ENCODE data around the gene CDC34.

CDC34 gene

DNA sequence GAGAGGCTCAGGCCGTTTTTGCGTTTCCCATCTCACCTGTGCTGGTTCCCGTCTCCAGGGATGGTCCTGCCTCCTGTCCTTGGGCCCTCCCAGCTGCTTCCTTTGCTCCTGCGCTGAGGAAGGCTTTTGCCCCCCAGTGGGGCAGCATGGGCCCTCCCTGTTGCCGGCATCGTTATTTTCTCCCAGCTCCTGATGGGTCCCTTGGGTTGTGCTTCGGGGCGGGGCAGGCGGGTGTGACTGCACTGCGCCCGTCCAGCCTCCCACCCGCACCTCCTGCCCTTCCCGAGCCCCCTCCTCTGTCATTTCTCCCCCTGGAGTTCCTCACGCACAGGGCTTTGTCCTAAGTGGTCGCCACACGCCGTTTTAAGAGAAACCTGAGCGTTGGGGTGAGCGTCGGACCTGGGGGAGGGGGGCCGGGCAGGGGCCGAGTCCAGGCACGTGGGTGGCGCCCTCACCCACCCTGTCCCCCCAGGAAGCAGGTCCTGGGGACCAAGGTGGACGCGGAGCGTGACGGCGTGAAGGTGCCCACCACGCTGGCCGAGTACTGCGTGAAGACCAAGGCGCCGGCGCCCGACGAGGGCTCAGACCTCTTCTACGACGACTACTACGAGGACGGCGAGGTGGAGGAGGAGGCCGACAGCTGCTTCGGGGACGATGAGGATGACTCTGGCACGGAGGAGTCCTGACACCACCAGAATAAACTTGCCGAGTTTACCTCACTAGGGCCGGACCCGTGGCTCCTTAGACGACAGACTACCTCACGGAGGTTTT is 9.5 kb downstream of the CDC34 start:
- H3K4me1 Mint-ChIP-seq (ENCODE audit: low read depth): peaks cover 18% of the 10 kb centered on the region
- no peaks in the 10 kb centered on the region for H3K9me3 Mint-ChIP-seq (ENCODE audit: low read depth)
- H3K4me3 Mint-ChIP-seq: no peak overlapping the region
- H3K36me3 Mint-ChIP-seq: no peaks in the 10 kb centered on the region
- no peak overlapping the region for H3K27ac Mint-ChIP-seq
- no peaks in the 10 kb centered on the region for H3K27me3 Mint-ChIP-seq

GRCh38 chr19:541699-542098 is 10.1 kb downstream of the CDC34 start:
- no peaks in the 10 kb centered on the region for H3K36me3 Mint-ChIP-seq
- no peak overlapping the region for H3K4me3 Mint-ChIP-seq
- H3K27ac Mint-ChIP-seq: no peak overlapping the region
- no peaks in the 10 kb centered on the region for H3K27me3 Mint-ChIP-seq
- no peaks in the 10 kb centered on the region for H3K9me3 Mint-ChIP-seq (ENCODE audit: low read depth)
- H3K4me1 Mint-ChIP-seq (ENCODE audit: low read depth): peaks cover 18% of the 10 kb centered on the region

DNA sequence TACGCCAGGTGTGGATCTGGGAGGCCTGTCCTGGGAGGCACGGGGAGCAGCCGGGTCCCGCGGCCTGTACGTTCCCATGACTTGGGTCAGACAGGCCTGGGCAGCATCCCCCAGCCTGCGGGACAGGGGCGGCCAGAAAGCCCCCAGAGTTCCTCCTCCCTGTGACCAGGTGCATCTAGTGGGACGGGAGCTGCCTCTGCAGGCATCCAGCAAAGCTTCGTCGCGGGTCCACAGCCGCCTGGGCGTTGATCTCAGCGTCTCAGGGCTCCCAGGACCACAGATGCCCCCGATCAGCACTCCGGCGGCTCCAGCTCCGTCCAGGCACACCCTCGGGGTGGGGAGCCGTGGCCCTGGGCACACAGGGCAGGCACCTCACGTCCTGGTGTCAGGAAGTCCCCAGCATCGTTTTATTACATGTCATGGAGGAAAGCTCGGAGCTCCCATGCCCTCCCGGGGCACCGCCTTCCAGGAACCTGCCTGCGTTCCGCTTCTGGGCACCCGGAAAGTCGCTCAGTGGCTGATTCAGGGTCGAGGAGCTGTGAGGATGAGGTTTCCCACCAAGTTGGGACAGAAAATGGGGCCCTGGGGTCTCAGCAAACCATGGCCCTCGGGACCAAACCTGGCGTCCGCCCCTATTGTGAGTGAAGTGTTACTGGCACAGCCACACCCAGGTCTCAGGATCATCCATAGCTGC is 10.8 kb downstream of the CDC34 start:
- H3K27ac Mint-ChIP-seq: no peak overlapping the region
- peaks cover 21% of the 10 kb centered on the region for H3K4me1 Mint-ChIP-seq (ENCODE audit: low read depth)
- no peaks in the 10 kb centered on the region for H3K27me3 Mint-ChIP-seq
- H3K4me3 Mint-ChIP-seq: no peak overlapping the region
- no peaks in the 10 kb centered on the region for H3K9me3 Mint-ChIP-seq (ENCODE audit: low read depth)
- H3K36me3 Mint-ChIP-seq: no peaks in the 10 kb centered on the region

- Mint-ChIP-seq H3K27ac (peak within 1 kb of the TSS; percentile 84), H3K36me3 (peaks cover 2% of the 10 kb centered on the region), H3K4me1 (ENCODE audit: low read depth) (peaks cover 21% of the 10 kb centered on the region), H3K9me3 (ENCODE audit: low read depth) (no peaks in the 10 kb centered on the region), H3K27me3 (no peaks in the 10 kb centered on the region), H3K4me3 (peak within 1 kb of the TSS; percentile 89)
These were observed 12.5 kb downstream of the CDC34 start, which contains the start of gene GZMM for GRCh38 chr19:543910-544608. TSS of gene GZMM (plus strand) at chr19:544053. CDS start at chr19:544072, 19 bp downstream.

GRCh38 chr19:547117-547516 is 15.6 kb downstream of the CDC34 start:
- peaks cover 22% of the 10 kb centered on the region for H3K4me1 Mint-ChIP-seq (ENCODE audit: low read depth)
- no peaks in the 10 kb centered on the region for H3K9me3 Mint-ChIP-seq (ENCODE audit: low read depth)
- H3K4me3 Mint-ChIP-seq: no peak overlapping the region
- H3K27me3 Mint-ChIP-seq: no peaks in the 10 kb centered on the region
- H3K27ac Mint-ChIP-seq: no peak overlapping the region
- H3K36me3 Mint-ChIP-seq: peaks cover 2% of the 10 kb centered on the region

GRCh38 chr19:547836-548720 is 16.5 kb downstream of the CDC34 start:
- H3K9me3 Mint-ChIP-seq (ENCODE audit: low read depth): no peaks in the 10 kb centered on the region
- H3K27ac Mint-ChIP-seq: no peak overlapping the region
- H3K36me3 Mint-ChIP-seq: peaks cover 2% of the 10 kb centered on the region
- H3K4me3 Mint-ChIP-seq: no peak overlapping the region
- H3K4me1 Mint-ChIP-seq (ENCODE audit: low read depth): peaks cover 22% of the 10 kb centered on the region
- no peaks in the 10 kb centered on the region for H3K27me3 Mint-ChIP-seq

- no peaks in the 10 kb centered on the region for H3K9me3 Mint-ChIP-seq (ENCODE audit: low read depth)
- H3K27me3 Mint-ChIP-seq: no peaks in the 10 kb centered on the region
- H3K36me3 Mint-ChIP-seq: peaks cover 2% of the 10 kb centered on the region
- no peak overlapping the region for H3K4me3 Mint-ChIP-seq
- no peak overlapping the region for H3K27ac Mint-ChIP-seq
- H3K4me1 Mint-ChIP-seq (ENCODE audit: low read depth): peaks cover 12% of the 10 kb centered on the region
These were observed 17.6 kb downstream of the CDC34 start for GRCh38 chr19:548886-549830.

DNA sequence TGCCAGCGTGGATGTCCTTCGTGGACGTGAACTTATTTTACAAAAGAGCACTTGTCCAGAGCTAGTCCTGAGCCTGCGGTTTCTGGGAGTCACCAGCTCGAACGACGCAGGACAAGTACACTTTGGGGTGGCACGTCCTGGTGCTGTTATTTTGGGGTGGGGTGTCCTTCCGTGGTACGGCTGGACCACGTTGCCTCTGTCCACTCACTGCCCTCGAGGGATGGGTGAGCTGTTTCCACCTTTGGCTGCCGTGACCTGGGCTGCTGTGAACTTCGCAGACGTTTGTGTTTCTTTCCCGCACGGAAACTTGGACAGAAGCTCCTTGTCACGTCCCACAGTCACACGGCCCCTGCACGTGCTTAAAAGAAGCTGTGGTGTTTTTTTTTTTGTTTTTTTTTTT is 23.3 kb downstream of the CDC34 start:
- H3K9me3 Mint-ChIP-seq (ENCODE audit: low read depth): no peaks in the 10 kb centered on the region
- H3K4me1 Mint-ChIP-seq (ENCODE audit: low read depth): peaks cover 4% of the 10 kb centered on the region
- no peaks in the 10 kb centered on the region for H3K27me3 Mint-ChIP-seq
- no peak overlapping the region for H3K4me3 Mint-ChIP-seq
- H3K36me3 Mint-ChIP-seq: no peaks in the 10 kb centered on the region
- no peak overlapping the region for H3K27ac Mint-ChIP-seq

GRCh38 chr19:555474-555808 is 23.9 kb downstream of the CDC34 start:
- H3K27me3 Mint-ChIP-seq: no peaks in the 10 kb centered on the region
- H3K27ac Mint-ChIP-seq: no peak overlapping the region
- no peaks in the 10 kb centered on the region for H3K9me3 Mint-ChIP-seq (ENCODE audit: low read depth)
- H3K4me1 Mint-ChIP-seq (ENCODE audit: low read depth): peaks cover 4% of the 10 kb centered on the region
- H3K4me3 Mint-ChIP-seq: no peak overlapping the region
- no peaks in the 10 kb centered on the region for H3K36me3 Mint-ChIP-seq

GRCh38 chr19:556611-557382 is 25.2 kb downstream of the CDC34 start:
- Mint-ChIP-seq H3K27me3 (no peaks in the 10 kb centered on the region), H3K36me3 (no peaks in the 10 kb centered on the region), H3K4me3 (no peak overlapping the region), H3K9me3 (ENCODE audit: low read depth) (no peaks in the 10 kb centered on the region), H3K4me1 (ENCODE audit: low read depth) (peaks cover 2% of the 10 kb centered on the region), H3K27ac (no peak overlapping the region)

DNA sequence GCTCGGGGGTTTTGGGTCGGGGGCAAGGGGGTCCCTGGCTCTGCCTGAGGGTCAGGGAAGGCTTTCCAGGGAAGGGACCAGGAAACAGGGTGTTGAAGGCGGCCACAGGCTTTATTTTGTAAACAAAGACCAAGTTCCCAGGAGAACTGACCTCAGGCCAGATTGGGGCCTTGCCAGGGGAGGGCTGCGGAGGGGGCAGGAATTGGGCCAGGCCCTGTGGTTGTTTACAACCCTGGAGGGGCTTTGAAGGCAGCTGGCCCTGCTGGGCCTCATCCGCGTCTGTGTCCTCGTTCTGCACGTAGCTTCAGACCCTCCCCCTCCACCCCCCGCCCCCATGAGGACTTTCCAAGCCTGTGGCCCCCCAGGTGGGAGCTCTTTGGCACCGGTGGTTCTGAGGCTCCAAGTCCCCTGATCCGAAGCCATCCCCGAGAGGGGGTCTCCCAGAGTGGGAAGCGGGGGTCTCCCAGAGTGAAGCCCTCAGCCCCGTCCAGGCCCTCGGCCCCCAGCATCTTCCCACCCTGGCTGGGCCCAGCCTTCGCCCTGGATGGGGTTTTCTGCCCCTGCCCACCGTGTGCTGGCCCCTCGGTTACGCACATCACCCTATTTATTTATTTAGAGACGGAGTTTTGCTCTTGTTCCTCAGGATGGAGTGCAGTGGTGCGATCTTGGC is 27.3 kb downstream of the CDC34 start:
- no peak overlapping the region for H3K27ac Mint-ChIP-seq
- no peaks in the 10 kb centered on the region for H3K9me3 Mint-ChIP-seq (ENCODE audit: low read depth)
- H3K4me3 Mint-ChIP-seq: no peak overlapping the region
- no peaks in the 10 kb centered on the region for H3K36me3 Mint-ChIP-seq
- H3K27me3 Mint-ChIP-seq: no peaks in the 10 kb centered on the region
- peaks cover 2% of the 10 kb centered on the region for H3K4me1 Mint-ChIP-seq (ENCODE audit: low read depth)

GRCh38 chr19:560121-560520 is 28.6 kb downstream of the CDC34 start:
- H3K27me3 Mint-ChIP-seq: no peaks in the 10 kb centered on the region
- H3K36me3 Mint-ChIP-seq: no peaks in the 10 kb centered on the region
- H3K27ac Mint-ChIP-seq: no peak overlapping the region
- H3K9me3 Mint-ChIP-seq (ENCODE audit: low read depth): no peaks in the 10 kb centered on the region
- no peak overlapping the region for H3K4me3 Mint-ChIP-seq
- H3K4me1 Mint-ChIP-seq (ENCODE audit: low read depth): peaks cover 2% of the 10 kb centered on the region

- Mint-ChIP-seq H3K4me3 (no peak overlapping the region), H3K4me1 (ENCODE audit: low read depth) (peaks cover 11% of the 10 kb centered on the region), H3K9me3 (ENCODE audit: low read depth) (no peaks in the 10 kb centered on the region), H3K36me3 (no peaks in the 10 kb centered on the region), H3K27me3 (no peaks in the 10 kb centered on the region), H3K27ac (no peak overlapping the region)
These were observed 34.8 kb downstream of the CDC34 start for GRCh38 chr19:566403-566802.
